ENCODE data around the gene MAST3. TPM values are rescaled to one million over a fixed set of nuclear protein-coding genes. Genes with fewer than 3 reads are reported as not detected.

MAST3 gene
- total and polyA plus RNA-seq, 2 donors (not counting 1 experiment from before 2014, with no cell fraction given), result 43.5 to 85.5 TPM

DNA sequence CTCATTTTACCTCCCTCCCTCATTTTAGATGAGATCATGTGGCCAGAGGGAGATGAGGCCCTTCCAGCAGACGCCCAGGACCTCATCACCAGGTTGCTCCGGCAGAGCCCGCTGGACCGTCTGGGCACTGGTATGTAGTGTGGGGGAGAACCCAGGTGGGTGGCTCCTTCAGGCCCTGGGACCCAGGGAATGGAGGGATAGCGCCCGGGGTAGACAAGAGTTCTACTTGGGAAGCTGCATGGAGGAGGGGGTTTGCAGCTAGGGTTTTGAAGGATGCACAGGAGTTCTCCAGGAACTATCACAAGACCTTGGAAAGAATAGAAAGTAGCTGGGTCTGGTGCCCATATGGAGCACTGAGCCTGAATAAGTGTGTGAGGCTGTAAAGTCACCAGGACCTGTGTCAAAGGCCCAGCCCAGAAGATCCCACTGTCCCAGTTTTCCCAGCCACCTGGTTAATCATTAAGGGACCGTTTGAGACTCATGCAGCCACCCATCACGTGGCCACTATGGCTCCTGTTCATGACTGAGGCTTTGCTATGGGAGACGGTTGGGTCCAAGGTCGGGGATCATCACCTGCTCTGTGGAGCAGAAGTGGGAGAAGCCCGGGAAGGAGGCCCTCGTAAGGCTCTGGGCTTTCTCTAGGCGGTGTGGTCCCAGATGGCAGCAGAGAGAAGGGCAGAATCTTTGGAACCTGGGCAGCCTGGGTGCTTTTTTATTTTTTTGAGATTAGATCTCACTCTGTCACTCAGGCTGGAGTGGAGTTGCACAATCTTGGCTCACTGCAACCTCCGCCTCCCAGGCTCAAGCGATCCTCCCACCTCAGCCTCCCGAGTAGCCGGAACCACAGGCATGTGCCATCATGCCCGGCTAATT is 38.4 kb downstream of the MAST3 start:
- ATAC-seq (ENCODE audit: low read depth) (no peak), DNase-seq (no peak)
- intact Hi-C loops (cut with micrococcal nuclease), result no loop called here
- Mint-ChIP-seq H3K27me3 (no peaks in the 10 kb centered on the region), H3K4me1 (no peaks in the 10 kb centered on the region), H3K4me3 (no peak overlapping the region), H3K27ac (no peak overlapping the region), H3K9me3 (ENCODE audit: insufficient read depth) (no peaks in the 10 kb centered on the region)
- Histone ChIP-seq H3K9ac (ENCODE audit: low read length) (no peak overlapping the region), H3K27ac (ENCODE audit: low read length in 2 of 2) (no peak overlapping the region), H2AFZ (ENCODE audit: insufficient read depth, low read depth, low read length, poor library complexity, severe bottlenecking) (no peak overlapping the region), H3K4me3 (ENCODE audit: control extremely low read depth in 1 of 5, extremely low read depth in 1 of 5, insufficient read depth in 1 of 5, low read depth in 2 of 5, low read length in 4 of 5) (no peak overlapping the region), H3K4me1 (ENCODE audit: control insufficient read depth in 2 of 2, insufficient read depth in 2 of 2, low read length in 2 of 2) (no peaks in the 10 kb centered on the region), H3K36me3 (replicated peaks in 1 of 2; ENCODE audit: control extremely low read depth in 1 of 2, control insufficient read depth in 1 of 2, extremely low read depth in 1 of 2, insufficient read depth in 2 of 2, low read length in 1 of 2) (peaks cover 3 to 75% of the 10 kb centered on the region in 2 experiments), H3K79me2 (ENCODE audit: control insufficient read depth, insufficient read depth, low read length) (peaks cover 2% of the 10 kb centered on the region), H3K4me2 (replicated peaks; ENCODE audit: low read depth, low read length, poor library complexity, severe bottlenecking) (no peak overlapping the region), H3K9me3 (ENCODE audit: control extremely low read depth in 1 of 3, control insufficient read depth in 2 of 3, insufficient read depth in 1 of 3, low read length in 2 of 3) (no peaks in the 10 kb centered on the region), H4K20me1 (ENCODE audit: control insufficient read depth, insufficient read depth, low read length, poor library complexity, severe bottlenecking) (peaks cover 4% of the 10 kb centered on the region), H3K27me3 (replicated peaks in 1 of 4; ENCODE audit: control extremely low read depth in 1 of 4, control insufficient read depth in 3 of 4, insufficient read depth in 4 of 4, low read length in 3 of 4) (no peaks in the 10 kb centered on the region)
- POLR2A ChIA-PET, result no interaction called here
- WGBS (ENCODE audit: insufficient coverage), result 94% methylated on average over 18 of the region's 18 CpGs
- CTCF ChIA-PET, result no interaction called here
- TF ChIP-seq EZH2 (IDR thresholded peaks at IDR 0.05; ENCODE audit: borderline replicate concordance, insufficient read depth, low read depth, low read length, poor library complexity, severe bottlenecking) (no peak), CTCF (IDR thresholded peaks at IDR 0.05) (no peak)

DNA sequence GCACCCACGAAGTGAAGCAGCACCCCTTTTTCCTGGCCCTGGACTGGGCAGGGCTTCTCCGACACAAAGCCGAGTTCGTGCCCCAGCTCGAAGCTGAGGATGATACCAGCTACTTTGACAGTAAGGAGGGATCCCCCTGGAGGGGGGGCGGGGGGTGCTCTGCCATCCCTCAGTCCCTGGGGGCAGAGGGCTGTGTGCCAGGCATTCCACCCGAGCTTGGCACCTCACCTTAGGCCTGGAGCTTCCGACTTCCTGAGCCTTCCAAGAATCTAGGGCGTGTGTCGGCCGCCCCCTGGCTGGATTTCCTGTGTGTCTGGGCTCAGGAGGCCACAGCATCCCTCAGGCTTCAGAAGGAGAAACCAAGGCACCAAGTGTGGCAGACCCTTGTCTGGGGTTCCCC is 39.7 kb downstream of the MAST3 start:
- DNase-seq (no peak), ATAC-seq (ENCODE audit: low read depth) (no peak)
- intact Hi-C loops (cut with micrococcal nuclease), result no loop called here
- Mint-ChIP-seq H3K27me3 (no peaks in the 10 kb centered on the region), H3K4me3 (no peak overlapping the region), H3K9me3 (ENCODE audit: insufficient read depth) (no peaks in the 10 kb centered on the region), H3K27ac (no peak overlapping the region), H3K4me1 (no peaks in the 10 kb centered on the region)
- Histone ChIP-seq H3K36me3 (replicated peaks in 1 of 2; ENCODE audit: control extremely low read depth in 1 of 2, control insufficient read depth in 1 of 2, extremely low read depth in 1 of 2, insufficient read depth in 2 of 2, low read length in 1 of 2) (peaks cover 5 to 76% of the 10 kb centered on the region in 2 experiments), H4K20me1 (ENCODE audit: control insufficient read depth, insufficient read depth, low read length, poor library complexity, severe bottlenecking) (peaks cover 4% of the 10 kb centered on the region), H2AFZ (ENCODE audit: insufficient read depth, low read depth, low read length, poor library complexity, severe bottlenecking) (no peak overlapping the region), H3K9ac (ENCODE audit: low read length) (no peak overlapping the region), H3K4me3 (ENCODE audit: control extremely low read depth in 1 of 5, extremely low read depth in 1 of 5, insufficient read depth in 1 of 5, low read depth in 2 of 5, low read length in 4 of 5) (no peak overlapping the region), H3K27ac (ENCODE audit: low read length in 2 of 2) (no peak overlapping the region), H3K4me1 (ENCODE audit: control insufficient read depth in 2 of 2, insufficient read depth in 2 of 2, low read length in 2 of 2) (no peaks in the 10 kb centered on the region), H3K27me3 (replicated peaks in 1 of 4; ENCODE audit: control extremely low read depth in 1 of 4, control insufficient read depth in 3 of 4, insufficient read depth in 4 of 4, low read length in 3 of 4) (no peaks in the 10 kb centered on the region), H3K9me3 (ENCODE audit: control extremely low read depth in 1 of 3, control insufficient read depth in 2 of 3, insufficient read depth in 1 of 3, low read length in 2 of 3) (no peaks in the 10 kb centered on the region), H3K79me2 (ENCODE audit: control insufficient read depth, insufficient read depth, low read length) (no peaks in the 10 kb centered on the region), H3K4me2 (replicated peaks; ENCODE audit: low read depth, low read length, poor library complexity, severe bottlenecking) (no peak overlapping the region)
- no peak for TF ChIP-seq EZH2 (IDR thresholded peaks at IDR 0.05; ENCODE audit: borderline replicate concordance, insufficient read depth, low read depth, low read length, poor library complexity, severe bottlenecking)
- no peak for TF ChIP-seq CTCF (IDR thresholded peaks at IDR 0.05)
- POLR2A ChIA-PET, result no interaction called here
- whole genome bisulfite sequencing (ENCODE audit: insufficient coverage), result 93% methylated on average over 11 of the region's 11 CpGs
- CTCF ChIA-PET, result no interaction called here
